Left forelimb (tissue), 1 donor: ENCODE data around the gene AVEN.
A peak's percentile ranks its signal among the peaks of the same experiment; 100 is the strongest.
"Not testable (repeated sequence)": the region's sequence is repeated elsewhere in the genome, so short reads cannot be mapped to it uniquely, and the experiment has no call there.

ENCODE experiments used
- DNase-seq: peaks from one replicate; pipeline ENCODE4 v3.0.0-alpha.2; 2018; ENCODE audit warnings: low spot score

Gene AVEN

DNA sequence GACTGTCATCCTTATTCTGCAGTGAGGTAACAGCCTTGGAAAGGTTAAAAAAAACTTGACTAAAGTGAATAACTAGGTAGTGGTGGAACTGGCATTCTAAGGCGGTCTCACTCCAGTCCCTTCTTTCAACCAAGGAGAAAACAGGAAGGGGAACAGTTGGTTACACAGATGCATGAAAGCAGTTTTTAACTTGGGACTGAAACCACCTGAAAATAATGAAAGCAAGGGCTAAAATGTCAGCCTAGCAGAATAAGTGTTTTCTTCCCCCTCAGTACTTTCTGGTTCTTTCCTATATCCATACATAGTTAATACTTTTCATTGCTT, 748 bp upstream of the AVEN start:
- no peak for DNase-seq

- DNase-seq, result peak; percentile 92
These were observed 757 bp downstream of the AVEN start for GRCh38 chr15:34038023-34038870.

DNA sequence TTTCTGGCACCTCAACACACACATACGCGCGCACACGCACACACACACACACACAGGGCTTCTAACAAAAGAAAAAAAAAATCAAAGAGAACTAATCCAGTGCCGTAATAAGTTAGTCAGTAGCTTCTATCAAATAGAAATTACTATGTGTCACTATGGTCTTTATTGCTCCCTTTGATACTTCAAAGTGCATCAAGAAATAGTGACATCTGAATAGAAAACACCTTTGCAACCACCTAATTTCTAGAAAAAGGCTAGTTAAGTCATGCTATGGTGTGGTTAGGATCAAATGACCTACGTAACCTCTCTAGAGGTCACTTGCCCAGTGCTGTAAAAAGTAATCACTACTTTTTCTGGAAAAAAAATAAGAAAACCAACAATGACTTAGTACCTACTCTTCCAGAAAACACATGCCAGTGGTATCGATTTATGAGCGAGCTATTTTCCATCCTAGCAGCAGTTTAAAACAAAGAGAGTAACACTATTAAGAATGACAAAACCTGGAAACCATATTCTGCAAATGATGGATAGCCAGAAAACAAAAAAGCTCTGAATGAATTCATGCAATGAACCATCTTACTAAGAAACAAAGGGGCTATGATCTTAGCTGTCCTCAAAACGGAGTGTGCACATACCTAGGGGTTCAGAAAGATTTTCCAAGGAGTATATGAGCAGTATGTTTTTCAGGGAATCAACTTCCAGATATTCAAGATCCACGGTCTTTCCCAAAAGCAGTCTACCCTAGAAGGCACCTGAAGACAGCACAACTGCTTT, 6.8 kb downstream of the AVEN start:
- no peak for DNase-seq

GRCh38 chr15:34027606-34028005, 11.4 kb downstream of the AVEN start:
- DNase-seq, result no peak

DNA sequence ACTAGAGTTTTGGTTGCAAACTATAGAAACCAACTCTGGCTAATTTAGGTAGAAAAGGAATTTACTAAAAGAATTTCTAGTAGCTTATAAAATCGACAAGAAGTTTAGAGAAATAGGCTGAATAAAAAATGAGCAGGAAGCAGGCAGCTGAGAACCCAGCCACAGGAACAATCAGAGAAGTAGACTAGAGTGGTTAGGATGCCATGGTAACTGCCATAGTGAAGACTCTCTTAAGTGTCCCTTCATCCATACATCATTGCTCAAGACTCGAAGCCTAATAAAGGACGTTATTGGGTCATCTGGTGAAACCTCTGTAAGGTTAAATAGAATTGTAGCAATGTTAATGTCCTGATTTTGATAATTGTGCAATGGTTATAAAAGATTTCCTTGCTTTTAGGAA, 13.8 kb downstream of the AVEN start:
- no peak for DNase-seq

DNA sequence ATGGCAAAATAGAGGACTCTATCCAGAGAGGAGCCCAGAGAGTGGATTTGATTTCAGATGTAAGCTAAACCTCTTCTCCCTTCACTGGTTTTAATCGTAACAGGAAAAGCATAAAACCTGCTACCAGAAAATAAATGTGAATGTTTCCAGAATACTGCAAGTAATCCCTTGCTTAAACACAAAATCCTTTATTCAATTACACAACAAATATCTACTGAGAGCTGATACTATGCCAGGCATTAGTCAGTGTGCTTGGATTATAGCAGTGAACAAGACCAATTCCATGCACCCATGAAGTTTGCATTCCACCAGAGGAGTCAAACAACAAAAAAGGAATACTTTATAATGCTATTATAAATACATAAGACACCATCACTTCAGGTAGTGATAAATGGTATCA, 15.1 kb downstream of the AVEN start:
- DNase-seq, result no peak

DNA sequence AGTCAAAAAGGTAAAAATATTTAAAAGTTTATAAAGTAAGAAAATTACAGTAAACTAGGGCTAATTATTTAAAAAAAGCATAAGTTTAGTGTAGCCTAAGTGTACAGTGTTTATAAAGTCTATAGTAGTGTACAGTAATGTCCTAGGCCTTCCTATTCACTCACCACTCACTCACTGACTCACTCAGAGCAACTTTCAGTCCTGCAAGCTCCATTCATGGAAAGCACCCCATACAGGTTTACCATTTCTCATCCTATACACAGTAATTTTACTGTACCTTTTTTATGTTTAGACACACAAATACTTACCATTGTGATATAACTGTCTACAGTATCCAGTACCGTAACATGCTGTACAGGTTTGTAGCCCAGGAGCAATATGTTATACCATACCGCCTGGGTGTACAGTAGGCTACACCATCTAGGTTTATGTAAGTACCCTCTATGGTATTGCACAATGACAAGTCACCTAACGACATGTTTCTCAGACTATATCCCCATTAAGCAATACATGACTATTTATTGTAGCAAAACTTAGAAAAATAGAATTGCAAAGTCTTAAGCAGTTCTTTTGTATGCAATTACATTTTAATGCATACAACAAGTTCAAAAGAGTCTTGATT, 19.5 kb downstream of the AVEN start:
- no peak for DNase-seq

DNA sequence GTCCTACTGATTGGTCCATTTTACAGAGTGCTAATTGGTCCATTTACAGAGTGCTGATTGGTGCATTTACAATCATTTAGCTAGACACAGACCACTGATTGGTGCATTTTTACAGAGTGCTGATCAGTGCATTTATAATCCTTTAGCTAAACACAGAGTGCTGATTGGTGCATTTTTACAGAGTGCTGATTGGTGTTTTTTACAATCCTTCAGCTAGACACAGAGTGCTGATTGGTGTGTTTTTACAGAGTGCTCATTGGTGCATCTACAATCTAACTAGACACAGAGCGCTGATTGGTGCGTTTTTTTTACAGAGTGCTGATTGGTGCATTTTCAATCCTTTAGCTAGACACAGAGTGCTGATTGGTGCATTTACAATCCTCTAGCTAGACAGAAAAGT, 20.3 kb downstream of the AVEN start:
- not testable (repeated sequence) for DNase-seq

DNA sequence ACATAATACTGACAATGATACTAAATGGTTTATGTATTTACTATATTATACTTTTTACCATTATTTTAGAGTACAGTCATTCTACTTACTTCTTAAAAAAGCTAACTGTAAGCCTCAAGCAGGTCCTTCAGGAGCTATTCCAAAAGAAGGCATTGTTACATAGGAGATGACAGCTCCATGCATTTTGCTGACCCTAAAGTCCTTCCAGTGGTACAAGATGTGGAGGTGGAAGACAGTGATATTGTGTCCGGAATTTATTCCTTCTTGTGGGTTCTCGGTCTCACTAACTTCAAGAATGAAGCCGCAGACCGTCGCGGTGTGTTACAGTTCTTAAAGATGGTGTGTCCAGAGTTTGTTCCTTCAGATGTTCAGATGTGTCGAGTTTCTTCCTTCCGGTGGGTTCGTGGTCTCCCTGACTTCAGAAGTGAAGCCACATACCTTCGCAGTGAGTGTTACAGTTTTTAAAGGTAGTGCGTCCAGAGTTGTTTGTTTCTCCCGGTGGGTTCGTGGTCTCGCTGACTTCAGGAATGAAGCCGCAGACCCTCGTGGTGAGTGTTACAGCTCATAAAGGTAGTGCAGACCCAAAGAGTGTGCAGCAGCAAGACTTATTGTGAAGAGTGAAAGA, 20.9 kb downstream of the AVEN start:
- DNase-seq, result no peak

- DNase-seq, result no peak
These were observed 24.4 kb downstream of the AVEN start for GRCh38 chr15:34014556-34014955.

- DNase-seq, result no peak
These were observed 25.3 kb downstream of the AVEN start for GRCh38 chr15:34013746-34014145.

DNA sequence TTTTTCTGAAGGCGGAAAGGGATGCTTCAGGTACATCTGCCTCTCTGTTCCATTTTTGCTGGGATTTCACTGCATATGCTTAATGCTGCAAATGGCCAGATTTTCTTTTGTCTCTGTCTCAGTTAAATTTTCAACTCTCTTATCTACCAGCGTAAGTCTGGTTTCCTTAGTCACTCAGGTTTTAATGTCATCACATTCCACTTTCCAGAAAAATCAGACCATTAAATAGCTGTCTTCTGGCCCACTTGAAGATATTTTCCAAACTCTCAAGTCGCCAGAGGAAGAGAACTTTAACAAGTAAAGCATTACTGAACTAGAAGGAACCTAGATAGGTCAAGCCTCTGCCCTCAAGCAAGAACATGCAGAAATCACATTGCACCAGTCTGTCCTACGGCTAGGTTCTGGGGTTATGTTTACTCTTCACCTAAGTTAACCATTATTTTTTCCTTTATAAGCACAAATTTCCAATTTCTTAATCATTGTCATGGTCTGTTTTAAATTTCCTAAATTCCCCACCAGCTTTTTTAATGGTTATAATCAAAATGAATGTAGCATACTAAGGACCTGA, 26.5 kb downstream of the AVEN start:
- DNase-seq, result no peak

GRCh38 chr15:34011481-34011880, 27.5 kb downstream of the AVEN start:
- no peak for DNase-seq

- DNase-seq, result no peak
These were observed 28.1 kb downstream of the AVEN start for GRCh38 chr15:34010921-34011320.

GRCh38 chr15:34009656-34010055, 29.3 kb downstream of the AVEN start:
- no peak for DNase-seq

- DNase-seq, result no peak
These were observed 32.6 kb downstream of the AVEN start for GRCh38 chr15:34006381-34006780.

GRCh38 chr15:34001536-34001935, 37.5 kb downstream of the AVEN start:
- DNase-seq, result no peak

DNA sequence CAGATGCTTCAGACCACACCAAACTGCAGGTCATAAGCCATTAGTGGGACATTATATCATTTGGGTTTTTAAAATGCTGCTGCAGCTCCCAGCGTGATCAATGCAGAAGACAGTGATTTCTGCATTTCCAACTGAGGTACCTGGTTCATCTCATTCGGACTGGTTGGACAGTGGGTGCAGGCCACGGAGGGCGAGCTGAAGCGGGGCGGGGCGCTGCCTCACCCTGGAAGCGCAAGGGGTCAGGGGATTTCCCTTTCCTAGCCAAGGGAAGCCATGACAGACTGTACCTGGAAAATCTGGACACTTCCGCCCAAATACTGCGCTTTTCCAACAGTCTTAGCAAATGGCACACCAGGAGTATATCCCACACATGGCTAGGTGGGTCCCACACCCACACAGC, 43.3 kb downstream of the AVEN start:
- not testable (repeated sequence) for DNase-seq

DNA sequence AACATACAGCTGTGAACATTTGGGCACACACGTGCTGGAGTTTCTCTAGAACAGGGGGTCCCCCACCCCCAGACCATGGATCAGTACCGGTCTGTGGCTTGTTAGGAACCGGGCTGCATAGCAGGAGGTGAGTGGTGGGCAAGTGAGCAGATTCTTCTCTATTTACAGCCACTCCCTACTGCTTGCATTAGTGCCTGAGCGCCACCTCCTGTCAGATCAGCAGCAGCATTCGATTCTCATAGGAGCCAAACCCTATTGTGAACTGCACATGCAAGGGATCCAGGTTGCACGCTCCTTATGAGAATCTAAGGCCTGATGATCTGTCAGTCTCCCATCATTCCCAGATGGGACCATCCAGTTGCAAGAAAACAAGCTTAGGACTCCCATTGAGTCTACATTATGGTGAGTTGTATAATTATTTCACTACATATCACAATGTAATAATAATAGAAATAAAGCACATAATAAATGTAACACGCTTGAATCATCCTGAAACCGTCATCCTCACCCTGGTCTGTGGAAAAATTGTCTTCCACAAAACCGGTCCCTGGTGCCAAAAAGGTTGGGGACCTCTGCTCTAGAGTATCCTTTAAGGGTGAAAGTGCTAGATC, 44.9 kb downstream of the AVEN start:
- no peak for DNase-seq

- DNase-seq, result no peak
These were observed 50.6 kb downstream of the AVEN start for GRCh38 chr15:33988384-33988783.

- DNase-seq, result no peak
These were observed 51.6 kb downstream of the AVEN start for GRCh38 chr15:33987444-33987843.

- DNase-seq, result no peak
These were observed 53.3 kb downstream of the AVEN start for GRCh38 chr15:33985751-33986150.
